Adrenal gland (tissue), 5 donors: ENCODE results near the gene SLC2A13.

ENCODE experiments used
- POLR2A ChIP-seq, 2 donors: fragments of 450-650 bp; IDR thresholded peaks; one replicate each; pipeline ENCODE4 v1.6.1; 2017; ENCODE audit warnings: antibody characterized with exemption in 2 of 2, mild to moderate bottlenecking in 2 of 2, moderate library complexity in 1 of 2
- TF ChIP-seq, protein P1 (sequence below), 6 experiments: fragments of 450-650 bp in 4 of 6; fragments of 200-600 bp in 2 of 6; sonication (generic) in 1 of 6; IDR thresholded peaks; 1 replicate in 5 of 6; 2 replicates in 1 of 6; pipeline versions ENCODE4 v1.5.1 to v1.8.0; 2016 to 2021; ENCODE audit warnings: antibody characterized with exemption in 6 of 6, mild to moderate bottlenecking in 2 of 6, moderate library complexity in 1 of 6
- donor health status: DM: no; HTN: no; CAD: no.

DNA sequence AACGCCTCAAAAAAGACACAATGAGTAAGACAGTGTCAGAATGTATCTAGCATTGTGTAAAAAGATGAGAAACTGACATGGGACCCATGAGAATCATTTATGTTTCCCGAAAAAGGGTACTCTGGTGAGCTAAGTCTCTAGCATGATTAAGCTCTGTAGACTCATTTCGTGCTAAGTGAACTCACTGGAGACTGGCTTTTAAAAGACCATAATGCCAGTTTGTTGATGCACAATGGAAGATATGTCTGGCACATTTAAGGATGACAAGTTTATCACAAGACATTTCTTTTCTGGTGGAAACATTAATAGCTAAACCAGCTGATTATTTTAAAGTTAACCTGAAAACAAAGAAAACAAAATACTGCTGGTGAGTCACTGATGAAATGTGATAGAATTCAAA lies 233.5 kb downstream of the SLC2A13 start:
- TF ChIP-seq, protein P1, sequence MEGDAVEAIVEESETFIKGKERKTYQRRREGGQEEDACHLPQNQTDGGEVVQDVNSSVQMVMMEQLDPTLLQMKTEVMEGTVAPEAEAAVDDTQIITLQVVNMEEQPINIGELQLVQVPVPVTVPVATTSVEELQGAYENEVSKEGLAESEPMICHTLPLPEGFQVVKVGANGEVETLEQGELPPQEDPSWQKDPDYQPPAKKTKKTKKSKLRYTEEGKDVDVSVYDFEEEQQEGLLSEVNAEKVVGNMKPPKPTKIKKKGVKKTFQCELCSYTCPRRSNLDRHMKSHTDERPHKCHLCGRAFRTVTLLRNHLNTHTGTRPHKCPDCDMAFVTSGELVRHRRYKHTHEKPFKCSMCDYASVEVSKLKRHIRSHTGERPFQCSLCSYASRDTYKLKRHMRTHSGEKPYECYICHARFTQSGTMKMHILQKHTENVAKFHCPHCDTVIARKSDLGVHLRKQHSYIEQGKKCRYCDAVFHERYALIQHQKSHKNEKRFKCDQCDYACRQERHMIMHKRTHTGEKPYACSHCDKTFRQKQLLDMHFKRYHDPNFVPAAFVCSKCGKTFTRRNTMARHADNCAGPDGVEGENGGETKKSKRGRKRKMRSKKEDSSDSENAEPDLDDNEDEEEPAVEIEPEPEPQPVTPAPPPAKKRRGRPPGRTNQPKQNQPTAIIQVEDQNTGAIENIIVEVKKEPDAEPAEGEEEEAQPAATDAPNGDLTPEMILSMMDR (IDR thresholded peaks at IDR 0.05), result no peak
- TF ChIP-seq POLR2A (IDR thresholded peaks at IDR 0.05), result no peak
